Inferior parietal cortex (tissue), 1 donor: ENCODE data around the gene IQCE.
A peak's percentile ranks its signal among the peaks of the same experiment; 100 is the strongest.

ENCODE experiments used
- DNase-seq: peaks from one replicate; pipeline ENCODE4 v3.0.0-alpha.2; 2016; ENCODE audit errors: extremely low spot score

Gene IQCE, protein sequence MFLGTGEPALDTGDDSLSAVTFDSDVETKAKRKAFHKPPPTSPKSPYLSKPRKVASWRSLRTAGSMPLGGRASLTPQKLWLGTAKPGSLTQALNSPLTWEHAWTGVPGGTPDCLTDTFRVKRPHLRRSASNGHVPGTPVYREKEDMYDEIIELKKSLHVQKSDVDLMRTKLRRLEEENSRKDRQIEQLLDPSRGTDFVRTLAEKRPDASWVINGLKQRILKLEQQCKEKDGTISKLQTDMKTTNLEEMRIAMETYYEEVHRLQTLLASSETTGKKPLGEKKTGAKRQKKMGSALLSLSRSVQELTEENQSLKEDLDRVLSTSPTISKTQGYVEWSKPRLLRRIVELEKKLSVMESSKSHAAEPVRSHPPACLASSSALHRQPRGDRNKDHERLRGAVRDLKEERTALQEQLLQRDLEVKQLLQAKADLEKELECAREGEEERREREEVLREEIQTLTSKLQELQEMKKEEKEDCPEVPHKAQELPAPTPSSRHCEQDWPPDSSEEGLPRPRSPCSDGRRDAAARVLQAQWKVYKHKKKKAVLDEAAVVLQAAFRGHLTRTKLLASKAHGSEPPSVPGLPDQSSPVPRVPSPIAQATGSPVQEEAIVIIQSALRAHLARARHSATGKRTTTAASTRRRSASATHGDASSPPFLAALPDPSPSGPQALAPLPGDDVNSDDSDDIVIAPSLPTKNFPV

GRCh38 chr7:2558629-2559282 lies at the start of gene IQCE:
Gene IQCE (plus strand): TSS chr7:2558979. CDS start chr7:2559182, 203 bp downstream.
- DNase-seq: peak; percentile 89

GRCh38 chr7:2509298-2509906 lies 49.4 kb upstream of the IQCE start:
- no peak for DNase-seq

- DNase-seq: no peak
Measured at GRCh38 chr7:2510130-2510776, 48.5 kb upstream of the IQCE start.

DNA sequence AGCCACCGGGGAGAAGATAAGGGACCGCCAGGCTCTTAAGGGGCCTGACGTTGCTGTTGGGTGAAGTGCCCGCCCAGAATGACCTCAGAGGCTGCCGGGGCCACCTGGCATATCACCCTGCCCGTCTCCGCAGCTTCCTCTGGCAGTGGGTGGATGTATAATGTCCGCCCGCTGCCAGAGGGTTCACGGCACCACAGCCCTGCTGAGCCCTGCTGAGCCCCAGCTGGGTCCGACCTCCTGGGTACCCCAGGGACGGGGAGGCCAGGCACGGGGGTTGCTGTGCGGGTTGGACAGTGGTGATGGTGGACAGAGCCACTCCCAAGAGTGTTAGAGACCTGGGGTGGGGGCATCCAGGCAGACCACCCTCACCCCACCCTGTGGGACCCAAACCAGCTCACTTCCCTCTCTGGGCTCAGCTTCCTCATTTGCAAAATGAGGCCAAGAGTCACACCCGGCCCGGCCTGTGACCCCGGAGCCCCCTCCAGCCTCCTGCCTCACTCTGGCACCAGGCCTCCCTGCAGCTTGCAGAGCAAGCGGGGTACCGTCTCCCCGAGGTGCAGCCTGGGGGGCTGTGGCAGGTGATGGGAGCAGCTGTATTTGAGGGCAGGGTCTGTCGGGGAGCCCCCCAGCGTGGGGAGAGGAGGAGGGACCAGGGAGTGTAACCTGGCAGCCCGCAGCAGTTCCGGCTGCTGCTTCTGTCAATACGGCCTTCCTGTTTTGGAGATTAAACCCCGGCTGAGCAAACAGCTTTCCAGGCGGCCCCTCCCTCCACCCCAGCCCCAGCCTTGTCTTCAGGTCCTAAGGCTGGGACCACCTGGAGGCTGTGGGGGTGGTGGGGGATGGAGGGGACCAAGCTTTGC lies 47.6 kb upstream of the IQCE start:
- no peak for DNase-seq

DNA sequence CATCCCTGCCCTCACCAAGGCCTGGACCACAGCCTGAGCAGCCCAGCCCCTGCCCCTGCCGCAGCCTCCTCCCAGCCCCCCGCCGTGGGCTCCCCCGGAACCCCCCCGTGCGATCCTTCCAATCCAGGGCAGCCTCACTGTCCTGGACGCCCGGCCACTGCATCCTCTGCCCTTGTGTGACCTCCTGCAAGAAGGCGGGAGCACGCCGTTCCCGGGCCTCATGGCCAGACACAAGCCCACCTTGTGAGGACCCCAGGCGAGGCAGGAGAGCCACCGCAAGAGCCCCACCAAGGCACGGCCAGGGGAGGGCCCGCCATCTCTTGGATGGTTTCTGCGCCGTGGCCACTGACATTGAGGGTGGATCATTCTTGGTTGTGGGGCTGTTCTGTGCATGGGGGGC lies 47.0 kb upstream of the IQCE start:
- no peak for DNase-seq

GRCh38 chr7:2512179-2512661 lies 46.6 kb upstream of the IQCE start:
- no peak for DNase-seq

DNA sequence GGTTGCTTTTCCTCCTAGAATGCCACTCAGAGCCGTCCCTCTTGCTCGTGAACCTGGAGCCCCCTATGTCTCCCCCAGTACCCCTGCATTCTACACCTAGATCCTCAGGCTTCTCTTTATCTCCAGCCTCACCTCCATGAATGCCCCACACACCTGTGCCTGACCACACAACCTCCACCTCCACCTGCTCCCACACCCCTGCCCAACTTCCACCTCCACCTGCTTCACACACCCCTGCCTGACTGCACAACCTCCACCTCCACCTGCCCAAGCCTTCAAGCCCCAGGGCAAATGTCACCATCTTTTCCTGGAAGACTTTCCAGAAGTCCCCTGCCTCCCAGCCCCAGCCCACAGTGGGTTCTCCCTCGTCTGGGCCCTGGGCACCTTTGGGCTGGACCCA lies 46.1 kb upstream of the IQCE start:
- no peak for DNase-seq

DNA sequence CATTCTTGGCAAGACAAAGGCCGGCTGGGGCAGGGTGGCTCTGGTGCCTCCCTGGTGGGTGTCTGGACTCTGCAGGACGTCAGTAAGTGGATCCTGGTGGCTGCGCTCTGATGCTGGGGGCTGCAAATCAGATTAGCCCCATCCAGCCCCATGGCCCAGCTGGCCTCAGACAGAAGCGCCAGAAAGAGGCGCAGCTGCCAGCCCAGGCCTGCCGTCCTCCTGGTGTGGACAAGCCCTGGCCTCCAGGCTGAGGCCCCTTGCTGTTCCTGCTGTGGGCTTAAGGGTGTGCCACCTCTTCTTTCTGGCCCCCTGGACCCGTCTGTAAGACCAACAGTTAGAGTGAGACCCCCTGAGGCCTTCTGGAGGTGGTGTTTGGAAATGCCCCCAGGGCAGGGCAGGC lies 45.1 kb upstream of the IQCE start:
- DNase-seq: no peak

DNA sequence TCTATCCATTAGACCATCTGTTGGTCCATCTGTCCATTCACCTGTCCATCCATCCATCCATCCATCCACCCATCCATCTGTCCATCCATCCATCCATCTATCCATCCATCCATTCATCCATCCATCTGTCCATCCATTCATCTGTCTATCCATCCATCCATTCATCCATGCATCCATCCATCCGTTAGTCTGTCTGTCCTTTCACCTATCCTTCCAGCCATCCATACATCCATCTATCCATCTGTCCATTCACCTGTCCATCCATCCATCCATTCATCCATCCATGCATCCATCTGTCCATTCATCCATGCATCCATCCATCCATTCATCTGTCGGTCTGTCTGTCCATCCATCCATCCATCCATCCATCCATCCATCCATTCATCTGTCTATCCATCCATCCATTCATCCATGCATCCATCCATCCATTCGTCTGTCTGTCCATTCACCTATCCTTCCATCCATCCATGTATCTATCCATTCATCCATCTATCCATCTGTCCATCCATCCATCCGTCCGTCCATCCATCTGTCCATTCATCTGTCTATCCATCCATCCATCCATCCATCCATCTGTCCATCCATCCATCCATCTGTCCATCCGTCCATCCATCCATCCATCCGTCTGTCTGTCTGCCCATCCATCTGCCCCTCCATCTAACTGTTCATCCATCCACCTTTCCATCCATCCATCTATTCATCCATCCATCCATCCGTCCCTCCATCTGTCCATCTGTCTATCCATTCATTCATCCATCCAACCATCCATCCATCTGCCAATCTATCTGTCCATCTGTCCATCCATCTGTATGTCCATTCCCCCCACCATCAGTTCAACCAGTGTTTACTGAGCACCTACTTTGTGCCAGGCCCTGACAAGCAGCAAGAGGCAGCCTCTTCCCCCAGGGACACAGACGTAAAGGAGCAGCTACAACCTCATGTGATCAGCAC lies 44.0 kb upstream of the IQCE start:
- no peak for DNase-seq

DNA sequence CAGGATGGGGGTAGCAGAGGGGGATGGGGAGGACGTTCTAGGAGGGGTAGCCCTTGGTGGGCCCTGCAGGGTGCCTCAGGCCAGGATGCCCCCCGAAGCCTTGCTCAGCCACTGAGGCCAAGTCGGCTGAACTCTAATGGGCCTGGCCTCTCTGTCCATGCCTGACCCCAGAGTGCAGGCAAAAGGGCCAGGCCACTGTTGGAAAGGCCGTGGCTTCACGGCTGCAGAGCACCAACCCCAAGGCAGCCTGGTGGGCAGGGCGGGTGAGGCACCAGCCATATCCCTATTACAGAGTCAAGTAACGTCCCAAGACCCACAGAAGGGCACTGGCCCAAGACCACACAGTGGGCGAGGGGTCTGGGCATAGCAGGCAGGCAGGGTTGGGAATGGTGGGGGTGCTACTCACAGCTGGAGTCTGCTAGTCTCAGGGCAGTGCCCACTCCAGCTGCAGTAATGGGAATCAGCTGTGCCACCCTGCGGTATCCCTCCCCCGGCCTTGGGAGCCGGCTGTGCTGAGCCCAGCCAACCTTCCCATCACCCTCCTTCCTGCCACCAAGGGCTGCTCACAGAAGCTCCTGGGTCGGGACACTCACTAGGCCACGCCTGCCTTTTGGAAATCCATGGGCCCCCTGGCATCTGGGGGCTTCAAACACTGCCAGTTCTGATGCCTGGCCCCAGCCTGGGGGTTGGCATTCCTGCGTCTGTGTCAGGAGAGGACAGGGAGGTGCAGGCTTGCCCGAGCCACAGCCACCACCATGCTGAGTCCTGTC lies 43.2 kb upstream of the IQCE start:
- DNase-seq: no peak

GRCh38 chr7:2516194-2516555 lies 42.6 kb upstream of the IQCE start:
- DNase-seq: no peak

GRCh38 chr7:2517026-2517425 lies 41.8 kb upstream of the IQCE start:
- DNase-seq: no peak

GRCh38 chr7:2517678-2518507 lies 40.9 kb upstream of the IQCE start:
- DNase-seq: no peak

DNA sequence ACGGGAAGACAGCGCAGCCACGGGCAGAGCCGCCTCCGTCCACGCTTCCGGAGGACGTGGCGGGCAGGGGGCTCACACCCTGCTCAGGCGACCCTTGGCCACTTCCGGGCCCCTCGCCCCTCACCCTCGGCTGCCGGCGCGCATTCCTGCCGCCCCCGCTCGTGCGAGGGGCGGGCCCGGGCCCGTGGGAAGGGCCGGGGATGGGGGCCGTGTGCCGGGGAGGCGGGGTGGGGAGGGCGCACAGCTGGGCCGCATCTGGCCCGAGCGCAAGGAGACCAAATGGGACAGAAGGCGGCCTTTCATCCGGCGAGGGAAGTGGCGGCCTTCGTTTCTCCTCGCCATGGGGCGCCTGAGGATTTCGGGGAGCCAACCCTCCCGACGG lies 40.1 kb upstream of the IQCE start:
- DNase-seq: no peak

- peak; percentile 85 for DNase-seq
Measured at GRCh38 chr7:2519119-2519930, 39.5 kb upstream of the IQCE start, which contains the start of gene LFNG. Gene LFNG (plus strand): TSS chr7:2519774. CDS start chr7:2519862, 88 bp downstream.

- no peak for DNase-seq
Measured at GRCh38 chr7:2520131-2520760, 38.5 kb upstream of the IQCE start.
